GM21576 (cell line): Measurements from ENCODE around the gene GTF2I.
A peak's percentile ranks its signal among the peaks of the same experiment; 100 is the strongest.
"Not testable (repeated sequence)": the region's sequence is repeated elsewhere in the genome, so short reads cannot be mapped to it uniquely, and the experiment has no call there.

Source experiments
- ATAC-seq: cut with Tn5 transposase; IDR thresholded peaks from one replicate; pipeline ENCODE4 v1.9.1; 2021; ENCODE audit warnings: mild to moderate bottlenecking, moderate library complexity; ENCODE audit not compliant: unreplicated experiment

GTF2I gene

DNA sequence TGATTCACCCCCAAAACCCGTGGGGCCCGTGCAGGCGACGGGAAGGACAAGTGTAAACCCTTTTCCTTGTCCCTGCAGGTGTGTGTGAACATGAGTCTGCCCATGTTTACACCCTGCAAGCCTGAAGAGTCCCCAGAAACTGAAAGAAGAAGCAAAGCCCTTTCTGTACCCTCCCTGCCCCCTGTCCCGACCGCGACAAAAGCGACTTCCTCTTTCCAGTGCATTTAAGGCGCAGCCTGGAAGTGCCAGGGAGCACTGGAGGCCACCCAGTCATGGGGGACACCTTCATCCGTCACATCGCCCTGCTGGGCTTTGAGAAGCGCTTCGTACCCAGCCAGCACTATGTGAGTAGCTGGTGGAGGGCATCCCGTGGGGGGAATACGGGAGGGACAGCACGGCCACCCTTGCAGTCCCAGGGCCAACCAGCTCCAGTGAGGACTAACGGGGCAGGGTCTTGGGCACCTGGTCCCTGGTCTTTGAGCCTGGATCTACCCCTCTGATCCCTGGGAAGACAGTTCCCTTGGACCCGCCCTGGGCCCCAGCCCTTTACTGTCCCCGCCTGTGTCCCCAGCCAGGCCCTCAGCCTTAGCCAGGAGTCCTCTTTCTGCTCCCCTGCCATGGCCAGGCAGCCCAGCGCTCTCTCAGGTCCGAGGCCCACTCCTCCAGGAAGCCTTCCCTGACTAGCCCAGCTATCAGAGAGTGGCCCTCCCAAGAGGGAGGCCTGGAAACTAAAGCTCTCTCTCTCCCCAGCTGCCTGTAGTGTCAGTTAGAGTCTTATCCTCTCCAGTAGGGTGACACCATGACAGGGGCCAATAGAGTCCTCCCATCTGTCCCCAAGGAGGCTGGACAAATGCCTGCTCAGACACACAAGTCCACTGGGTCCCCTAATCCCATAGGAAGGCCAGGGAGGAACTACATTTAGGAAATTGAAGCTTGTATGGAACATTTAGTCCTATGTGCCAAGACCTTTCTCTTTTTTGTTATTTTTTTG lies 116.5 kb downstream of the GTF2I start, which contains the start of gene NCF1:
NCF1 (plus strand) TSS at position 252 of the 991 bp plus-strand sequence; CDS start at position 273, 21 bp downstream.
- peak; percentile 77 for ATAC-seq

DNA sequence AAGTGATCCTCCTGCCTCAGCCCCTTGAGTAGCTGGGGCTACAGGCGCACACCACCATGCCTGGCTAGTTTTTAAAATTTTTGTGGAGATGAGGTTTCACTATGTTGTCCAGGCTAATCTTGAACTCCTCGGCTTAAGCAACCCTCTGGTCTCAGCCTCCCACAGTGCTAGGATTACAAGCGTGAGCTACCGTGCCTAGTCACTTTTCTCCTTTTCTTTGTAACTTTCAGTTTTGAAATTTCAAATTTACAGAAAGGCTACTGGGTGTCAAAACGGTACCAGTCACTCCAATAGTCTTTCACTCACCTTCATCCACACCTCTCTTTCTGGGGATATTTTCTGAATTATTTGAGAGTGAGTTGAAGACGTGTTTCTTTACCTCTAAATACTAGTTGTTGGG lies 117.6 kb downstream of the GTF2I start:
- not testable (repeated sequence) for ATAC-seq

DNA sequence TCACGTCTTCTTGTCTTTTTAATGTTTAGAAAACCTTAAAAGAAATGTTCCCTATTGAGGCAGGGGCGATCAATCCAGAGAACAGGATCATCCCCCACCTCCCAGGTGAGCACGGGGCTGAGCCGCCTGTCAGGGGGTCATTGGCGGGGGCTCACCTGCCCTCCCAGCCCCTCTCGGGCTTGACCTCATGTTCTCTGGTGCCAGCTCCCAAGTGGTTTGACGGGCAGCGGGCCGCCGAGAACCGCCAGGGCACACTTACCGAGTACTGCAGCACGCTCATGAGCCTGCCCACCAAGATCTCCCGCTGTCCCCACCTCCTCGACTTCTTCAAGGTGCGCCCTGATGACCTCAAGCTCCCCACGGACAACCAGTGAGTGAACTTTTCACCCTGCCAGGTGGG lies 121.5 kb downstream of the GTF2I start:
- not testable (repeated sequence) for ATAC-seq

DNA sequence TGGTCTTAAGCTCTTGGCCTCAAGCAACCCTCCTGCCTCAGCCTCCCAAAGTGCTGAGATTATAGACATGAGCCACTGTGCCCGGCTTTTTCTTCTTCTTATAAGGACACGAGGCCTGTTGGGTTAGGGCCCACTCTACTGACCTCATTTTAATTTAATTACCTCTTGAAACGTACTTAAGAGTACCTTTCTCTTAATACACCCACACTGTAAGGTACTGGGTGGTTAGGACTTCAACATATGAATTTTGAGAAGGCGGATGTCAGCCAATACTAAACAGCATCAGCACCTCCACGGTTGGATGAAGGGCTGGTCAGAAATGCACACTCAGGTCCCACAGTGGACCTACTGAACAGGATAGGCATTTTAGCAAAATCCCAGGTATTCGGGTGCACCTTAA lies 124.2 kb downstream of the GTF2I start:
- ATAC-seq = not testable (repeated sequence)

DNA sequence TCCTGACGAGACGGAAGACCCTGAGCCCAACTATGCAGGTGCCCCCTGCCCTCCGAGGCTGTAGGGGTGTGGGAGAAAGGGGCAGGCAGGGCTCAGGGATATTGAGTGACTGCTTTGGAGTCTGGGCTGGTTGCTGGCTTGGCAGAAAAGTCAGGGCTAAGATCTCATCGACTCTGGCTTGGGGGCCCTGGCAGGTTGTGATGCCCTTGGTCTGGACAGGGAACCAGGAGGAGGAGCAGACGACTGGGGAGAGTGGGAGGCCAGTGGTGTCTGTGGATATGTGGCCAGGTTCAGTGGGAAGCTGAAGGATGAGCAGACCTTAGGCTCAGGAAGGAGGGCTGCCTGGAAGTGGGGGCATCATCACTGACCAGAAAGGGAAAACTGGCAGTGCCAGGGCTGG lies 126.1 kb downstream of the GTF2I start:
- not testable (repeated sequence) for ATAC-seq

DNA sequence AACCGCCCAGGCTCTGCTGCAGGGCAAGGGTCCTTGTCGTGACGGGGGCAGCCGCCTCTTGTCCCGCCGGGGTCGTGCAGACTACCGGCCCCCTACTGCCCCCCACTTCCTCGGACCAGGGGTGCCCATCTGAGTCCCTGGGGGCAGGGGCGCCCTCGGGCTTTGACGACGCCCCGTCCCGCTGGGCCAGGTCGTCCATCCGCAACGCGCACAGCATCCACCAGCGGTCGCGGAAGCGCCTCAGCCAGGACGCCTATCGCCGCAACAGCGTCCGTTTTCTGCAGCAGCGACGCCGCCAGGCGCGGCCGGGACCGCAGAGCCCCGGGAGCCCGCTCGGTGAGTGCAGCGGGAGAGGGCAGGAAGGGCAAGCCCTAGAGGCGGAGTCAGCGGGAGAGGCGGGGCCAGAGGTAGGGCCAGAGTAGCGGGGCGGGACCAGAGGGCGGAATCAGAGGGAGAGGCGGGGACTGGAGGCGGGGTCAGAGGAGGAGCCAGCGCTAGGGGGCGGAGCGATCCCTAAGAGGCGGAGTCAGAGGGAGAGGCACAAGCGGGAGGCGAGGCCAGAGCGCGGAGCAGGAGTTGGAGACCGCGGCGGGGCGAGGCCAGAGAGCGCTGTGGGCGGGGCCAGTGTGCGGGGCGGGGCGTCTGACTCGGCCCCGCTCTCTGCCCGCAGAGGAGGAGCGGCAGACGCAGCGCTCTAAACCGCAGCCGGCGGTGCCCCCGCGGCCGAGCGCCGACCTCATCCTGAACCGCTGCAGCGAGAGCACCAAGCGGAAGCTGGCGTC lies 131.0 kb downstream of the GTF2I start:
- ATAC-seq = peak; percentile 87

DNA sequence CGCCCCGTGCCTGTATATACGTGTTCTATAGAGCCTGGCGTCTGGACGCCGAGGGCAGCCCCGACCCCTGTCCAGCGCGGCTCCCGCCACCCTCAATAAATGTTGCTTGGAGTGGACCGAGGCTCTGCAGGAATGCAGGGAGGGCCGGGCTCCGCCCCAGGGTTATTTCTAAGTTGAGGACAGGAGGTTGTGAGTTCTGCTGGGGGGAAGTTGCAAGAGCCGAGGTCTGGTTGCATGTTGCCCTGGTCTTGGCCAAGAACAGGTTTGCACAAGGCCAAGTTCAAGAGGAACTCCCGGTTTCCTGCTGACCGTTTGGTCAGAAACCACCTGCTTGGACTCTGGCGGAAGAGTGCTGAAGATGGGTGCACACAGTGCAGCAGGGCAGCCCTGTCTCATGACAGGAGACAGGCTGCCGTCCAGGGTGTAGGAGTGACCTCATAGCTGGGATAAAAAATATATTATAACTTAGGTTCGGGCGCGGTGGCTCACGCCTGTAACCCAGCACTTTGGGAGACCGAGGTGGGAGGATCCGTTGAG lies 131.8 kb downstream of the GTF2I start:
- ATAC-seq = not testable (repeated sequence)

DNA sequence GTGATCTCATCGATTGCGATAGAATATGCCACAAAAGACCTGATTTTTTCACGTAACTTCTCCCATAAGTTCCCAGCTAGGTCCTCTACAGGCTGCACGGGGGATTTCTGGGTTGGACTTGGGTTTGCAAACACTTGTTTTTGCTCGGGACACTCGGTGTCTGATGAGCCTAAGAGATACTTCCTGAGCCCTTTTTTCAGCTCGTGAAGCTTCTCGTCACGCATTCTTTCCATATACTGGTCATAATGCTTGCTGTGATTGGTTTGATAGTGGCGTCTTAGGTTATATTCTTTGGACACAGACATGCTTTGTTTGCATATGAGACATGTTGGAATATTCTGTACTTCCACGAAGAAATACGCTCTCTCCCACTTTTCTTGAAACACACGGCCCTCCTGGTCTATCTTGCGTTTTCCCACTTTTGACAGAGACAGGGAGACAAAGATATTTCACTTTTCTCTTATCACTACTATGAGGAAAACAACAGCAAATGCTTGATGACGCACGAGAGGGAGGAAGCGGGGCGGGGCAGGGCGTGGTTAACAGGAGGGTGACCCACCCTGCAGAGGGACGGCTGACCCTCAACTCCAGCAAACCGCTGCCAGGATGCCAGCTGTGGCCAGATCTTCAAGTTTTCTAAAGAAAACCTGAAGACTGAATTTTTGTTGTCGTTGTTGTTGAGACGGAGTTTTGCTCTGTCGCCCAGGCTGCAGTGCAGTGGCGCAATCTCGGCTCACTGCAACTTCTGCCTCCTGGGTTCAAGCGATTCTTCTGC lies 140.5 kb downstream of the GTF2I start:
- ATAC-seq = not testable (repeated sequence)

DNA sequence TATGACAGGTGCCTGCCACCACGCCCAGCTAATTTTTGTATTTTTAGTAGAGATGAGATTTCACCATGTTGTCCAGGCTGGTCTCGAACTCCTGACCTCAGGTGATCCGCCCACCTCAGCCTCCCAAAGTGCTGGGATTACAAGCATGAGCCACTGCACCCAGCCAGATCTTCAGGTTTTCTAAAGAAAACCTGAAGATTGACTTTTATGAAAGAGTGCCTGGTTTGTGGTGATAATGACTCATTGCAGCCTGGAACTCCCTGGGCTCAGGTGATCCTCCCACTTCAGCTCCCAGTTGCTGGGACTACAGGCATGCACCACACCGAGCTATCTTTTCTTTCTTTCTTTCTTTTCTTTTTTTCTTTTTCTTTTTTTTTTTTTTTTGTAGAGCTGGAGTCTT lies 141.1 kb downstream of the GTF2I start:
- not testable (repeated sequence) for ATAC-seq
